ENCODE measurements around the gene OSER1. TPM values are rescaled to one million over a fixed set of nuclear protein-coding genes. Genes with fewer than 3 reads are reported as not detected.
"Not testable (repeated sequence)": the region's sequence is repeated elsewhere in the genome, so short reads cannot be mapped to it uniquely, and the experiment has no call there.

The OSER1 gene
- total RNA-seq, 2 experiments from 2014 or later: 172 TPM

DNA sequence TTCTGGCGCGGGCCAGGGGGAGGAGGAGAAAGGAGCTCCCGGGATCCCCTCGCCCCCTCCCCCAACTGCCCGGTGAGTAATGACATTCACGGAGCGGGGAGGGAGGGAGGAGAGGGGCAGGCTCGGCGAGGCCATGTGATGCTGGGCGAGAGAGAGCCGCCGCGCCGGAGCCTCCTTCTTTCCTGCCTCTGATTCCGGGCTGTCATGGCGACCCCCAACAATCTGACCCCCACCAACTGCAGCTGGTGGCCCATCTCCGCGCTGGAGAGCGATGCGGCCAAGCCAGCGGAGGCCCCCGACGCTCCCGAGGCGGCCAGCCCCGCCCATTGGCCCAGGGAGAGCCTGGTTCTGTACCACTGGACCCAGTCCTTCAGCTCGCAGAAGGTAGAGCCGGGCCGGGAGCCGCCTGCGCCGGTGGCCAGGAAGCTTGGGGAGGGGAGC is 36.6 kb upstream of the OSER1 start, which contains the start of gene GDAP1L1:
Gene GDAP1L1 (plus strand): TSS at position 178 of the 441 bp plus-strand sequence. CDS start 27 bp downstream, at position 205.
- H3K27me3 Mint-ChIP-seq: peaks cover 38% of the 10 kb centered on the region
- no peaks in the 10 kb centered on the region for H3K9me3 Mint-ChIP-seq
- no peak within 1 kb of the TSS for H3K27ac Mint-ChIP-seq
- DNase-seq: peak in 1 of 14 experiments; percentile 12
- peaks cover 10% of the 10 kb centered on the region for H3K4me1 Mint-ChIP-seq (ENCODE audit: low read depth)
- ChIA-PET POLR2A (interaction anchor here (1.0 kb wide), 1 partner anchor 28 kb away, joined by 6 read pairs; no protein-coding TSS in a partner anchor), CTCF (no interaction called here)
- H3K36me3 Mint-ChIP-seq (ENCODE audit: low read depth): no peaks in the 10 kb centered on the region
- H3K9me3 ChIP-seq (ENCODE audit: control insufficient read depth in 1 of 2, insufficient read depth in 1 of 2, low read length in 2 of 2): peaks cover 0 to 14% of the 10 kb centered on the region in 2 experiments
- peaks cover 15 to 26% of the 10 kb centered on the region in 2 experiments for H3K27me3 ChIP-seq (ENCODE audit: control insufficient read depth in 1 of 2, insufficient read depth in 2 of 2, low read length in 2 of 2)
- H3K4me3 ChIP-seq (ENCODE audit: low read length): peak within 1 kb of the TSS; percentile 7
- H3K36me3 ChIP-seq (ENCODE audit: insufficient read depth, low read length): no peaks in the 10 kb centered on the region
- peaks cover 11% of the 10 kb centered on the region for H3K4me1 ChIP-seq (ENCODE audit: insufficient read depth, low read length)
- TF ChIP-seq, protein P1, sequence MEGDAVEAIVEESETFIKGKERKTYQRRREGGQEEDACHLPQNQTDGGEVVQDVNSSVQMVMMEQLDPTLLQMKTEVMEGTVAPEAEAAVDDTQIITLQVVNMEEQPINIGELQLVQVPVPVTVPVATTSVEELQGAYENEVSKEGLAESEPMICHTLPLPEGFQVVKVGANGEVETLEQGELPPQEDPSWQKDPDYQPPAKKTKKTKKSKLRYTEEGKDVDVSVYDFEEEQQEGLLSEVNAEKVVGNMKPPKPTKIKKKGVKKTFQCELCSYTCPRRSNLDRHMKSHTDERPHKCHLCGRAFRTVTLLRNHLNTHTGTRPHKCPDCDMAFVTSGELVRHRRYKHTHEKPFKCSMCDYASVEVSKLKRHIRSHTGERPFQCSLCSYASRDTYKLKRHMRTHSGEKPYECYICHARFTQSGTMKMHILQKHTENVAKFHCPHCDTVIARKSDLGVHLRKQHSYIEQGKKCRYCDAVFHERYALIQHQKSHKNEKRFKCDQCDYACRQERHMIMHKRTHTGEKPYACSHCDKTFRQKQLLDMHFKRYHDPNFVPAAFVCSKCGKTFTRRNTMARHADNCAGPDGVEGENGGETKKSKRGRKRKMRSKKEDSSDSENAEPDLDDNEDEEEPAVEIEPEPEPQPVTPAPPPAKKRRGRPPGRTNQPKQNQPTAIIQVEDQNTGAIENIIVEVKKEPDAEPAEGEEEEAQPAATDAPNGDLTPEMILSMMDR (IDR thresholded peaks at IDR 0.05): no peak
- no peak within 1 kb of the TSS for H3K27ac ChIP-seq (ENCODE audit: low read depth in 1 of 2, low read length in 2 of 2)
- peak within 1 kb of the TSS; percentile 42 for H3K4me3 Mint-ChIP-seq
- intact Hi-C loops (cut with DNase I, micrococcal nuclease): no loop called here
- no peak for ATAC-seq (ENCODE audit: poor library complexity)

DNA sequence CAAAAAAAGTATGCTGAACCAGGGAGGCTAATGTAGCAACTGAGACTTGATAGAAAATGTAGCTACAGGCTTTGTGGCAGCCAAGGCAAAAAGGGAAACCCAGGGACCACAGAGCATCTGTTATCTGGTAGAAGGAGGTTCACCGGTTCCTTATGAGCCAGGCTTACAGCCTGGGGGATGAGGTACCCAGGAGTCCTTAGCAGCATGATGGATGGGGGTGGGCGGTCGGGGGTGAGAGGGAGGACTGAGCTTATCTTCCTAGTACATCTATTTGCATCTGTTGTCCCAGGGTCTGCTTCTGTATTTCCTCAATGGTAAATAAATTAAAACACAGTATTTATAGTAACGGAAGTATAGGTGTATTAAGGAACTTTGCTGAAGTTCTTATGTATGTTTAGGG is 35.4 kb upstream of the OSER1 start:
- Histone ChIP-seq H3K27me3 (ENCODE audit: control insufficient read depth in 1 of 2, insufficient read depth in 2 of 2, low read length in 2 of 2) (peaks cover 15 to 24% of the 10 kb centered on the region in 2 experiments), H3K9me3 (ENCODE audit: control insufficient read depth in 1 of 2, insufficient read depth in 1 of 2, low read length in 2 of 2) (peaks cover 0 to 14% of the 10 kb centered on the region in 2 experiments), H3K36me3 (ENCODE audit: insufficient read depth, low read length) (no peaks in the 10 kb centered on the region), H3K4me1 (ENCODE audit: insufficient read depth, low read length) (peaks cover 11% of the 10 kb centered on the region), H3K27ac (ENCODE audit: low read depth in 1 of 2, low read length in 2 of 2) (no peak overlapping the region), H3K4me3 (ENCODE audit: low read length) (no peak overlapping the region)
- Mint-ChIP-seq H3K27ac (no peak overlapping the region), H3K9me3 (no peaks in the 10 kb centered on the region), H3K36me3 (ENCODE audit: low read depth) (no peaks in the 10 kb centered on the region), H3K27me3 (peaks cover 36% of the 10 kb centered on the region), H3K4me3 (no peak overlapping the region), H3K4me1 (ENCODE audit: low read depth) (peaks cover 10% of the 10 kb centered on the region)
- intact Hi-C loops (cut with DNase I, micrococcal nuclease): no loop called here
- ChIA-PET POLR2A (no interaction called here), CTCF (no interaction called here)
- DNase-seq (no peak), ATAC-seq (ENCODE audit: poor library complexity) (no peak)
- TF ChIP-seq, protein P1 (IDR thresholded peaks at IDR 0.05): no peak

DNA sequence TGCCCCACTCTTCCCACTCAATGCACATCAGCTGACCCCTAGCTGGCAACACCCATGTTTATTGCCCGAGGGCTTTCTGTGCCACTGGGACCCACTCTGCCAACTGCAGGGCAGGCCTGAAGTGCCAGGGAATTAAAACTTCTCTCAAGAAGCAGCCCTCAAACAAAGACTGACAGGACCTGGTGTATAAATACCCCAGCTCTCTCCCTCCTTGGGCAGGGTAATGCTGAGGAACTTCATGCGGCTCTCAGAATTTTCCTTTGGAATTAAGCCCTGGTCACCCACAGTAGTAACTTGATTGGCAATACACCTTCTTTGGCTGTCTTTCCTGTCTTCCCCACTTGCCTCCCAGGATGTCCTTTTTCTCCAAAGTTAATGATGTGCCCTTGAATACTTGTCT is 31.2 kb upstream of the OSER1 start:
- H3K27me3 Mint-ChIP-seq: peaks cover 3% of the 10 kb centered on the region
- intact Hi-C loops (cut with DNase I, micrococcal nuclease): no loop called here
- H3K27ac ChIP-seq (ENCODE audit: low read depth in 1 of 2, low read length in 2 of 2): no peak overlapping the region
- no peak for DNase-seq
- ChIA-PET POLR2A (no interaction called here), CTCF (no interaction called here)
- no peak overlapping the region for H3K4me3 ChIP-seq (ENCODE audit: low read length)
- TF ChIP-seq, protein P1 (IDR thresholded peaks at IDR 0.05): no peak
- H3K4me1 ChIP-seq (ENCODE audit: insufficient read depth, low read length): peaks cover under 1% of the 10 kb centered on the region
- peaks cover 4% of the 10 kb centered on the region for H3K4me1 Mint-ChIP-seq (ENCODE audit: low read depth)
- H3K9me3 ChIP-seq (ENCODE audit: control insufficient read depth in 1 of 2, insufficient read depth in 1 of 2, low read length in 2 of 2): no peaks in the 10 kb centered on the region
- no peak overlapping the region for H3K27ac Mint-ChIP-seq
- peaks cover 0 to 3% of the 10 kb centered on the region in 2 experiments for H3K27me3 ChIP-seq (ENCODE audit: control insufficient read depth in 1 of 2, insufficient read depth in 2 of 2, low read length in 2 of 2)
- H3K36me3 Mint-ChIP-seq (ENCODE audit: low read depth): no peaks in the 10 kb centered on the region
- no peak overlapping the region for H3K4me3 Mint-ChIP-seq
- no peak for ATAC-seq (ENCODE audit: poor library complexity)
- no peaks in the 10 kb centered on the region for H3K9me3 Mint-ChIP-seq
- no peaks in the 10 kb centered on the region for H3K36me3 ChIP-seq (ENCODE audit: insufficient read depth, low read length)

DNA sequence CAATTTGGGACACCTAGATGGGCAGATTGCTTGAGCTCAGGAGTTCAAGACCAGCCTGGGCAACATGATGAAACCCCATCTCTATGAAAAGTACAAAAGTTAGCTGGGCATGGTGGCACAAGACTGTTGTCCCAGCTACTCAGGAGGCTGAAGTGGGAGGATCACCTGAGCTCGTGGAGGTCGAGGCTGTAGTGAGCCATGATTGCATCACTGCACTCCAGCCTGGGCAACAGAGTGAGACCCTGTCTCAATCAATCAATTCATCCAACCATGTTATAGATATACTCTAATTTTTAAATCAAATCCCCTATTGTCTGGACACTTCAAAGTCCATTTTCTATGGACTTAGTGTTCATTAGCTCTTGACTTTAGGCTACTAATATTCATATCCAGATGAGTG is 26.3 kb upstream of the OSER1 start:
- POLR2A ChIA-PET; H3K36me3 Mint-ChIP-seq (ENCODE audit: low read depth); H3K36me3 ChIP-seq (ENCODE audit: insufficient read depth, low read length); DNase-seq; H3K4me3 Mint-ChIP-seq; H3K27ac ChIP-seq (ENCODE audit: low read depth in 1 of 2, low read length in 2 of 2); H3K9me3 ChIP-seq (ENCODE audit: control insufficient read depth in 1 of 2, insufficient read depth in 1 of 2, low read length in 2 of 2); H3K27ac Mint-ChIP-seq; H3K27me3 Mint-ChIP-seq; H3K4me1 ChIP-seq (ENCODE audit: insufficient read depth, low read length); H3K4me1 Mint-ChIP-seq (ENCODE audit: low read depth); ATAC-seq (ENCODE audit: poor library complexity); H3K9me3 Mint-ChIP-seq; H3K4me3 ChIP-seq (ENCODE audit: low read length); H3K27me3 ChIP-seq (ENCODE audit: control insufficient read depth in 1 of 2, insufficient read depth in 2 of 2, low read length in 2 of 2); intact Hi-C loops (cut with DNase I, micrococcal nuclease): not testable (repeated sequence)
- CTCF ChIA-PET: interaction anchor here (1.0 kb wide), 1 partner anchor 19 kb away, joined by 3 read pairs; no protein-coding TSS in a partner anchor
